HepG2 (cell line): Measurements from ENCODE around the gene NDUFS7. TPM values are rescaled to one million over a fixed set of nuclear protein-coding genes. Genes with fewer than 3 reads are reported as not detected.

ENCODE experiments used
- CREB1 ChIP-seq, 2 experiments: fragments of 450-650 bp in 1 of 2; IDR thresholded peaks; 2 replicates each; pipeline ENCODE4 v1.6.1; 2016 to 2017; ENCODE audit warnings: control low read depth in 1 of 2, mild to moderate bottlenecking in 1 of 2, missing compliant biosample characterization in 1 of 2, missing genetic modification characterization in 1 of 2
- KIAA2018 ChIP-seq: sonication (generic); formaldehyde crosslinking; IDR thresholded peaks from 2 replicates; pipeline ENCODE4 v1.5.0; 2020; ENCODE audit warnings: mild to moderate bottlenecking, missing genetic modification reagents, borderline replicate concordance
- MEF2D ChIP-seq: sonication (generic); formaldehyde crosslinking; IDR thresholded peaks from 2 replicates; pipeline ENCODE4 v1.5.1; 2020; ENCODE audit warnings: mild to moderate bottlenecking, missing genetic modification reagents
- NCOA2 ChIP-seq: sonication (generic); formaldehyde crosslinking; IDR thresholded peaks from 2 replicates; pipeline ENCODE4 v1.8.0; 2022; ENCODE audit warnings: inconsistent platforms
- NR2C2 ChIP-seq: sonication (generic); formaldehyde crosslinking; IDR thresholded peaks from 2 replicates; pipeline ENCODE4 v1.4.0; 2020; ENCODE audit warnings: missing genetic modification reagents, mild to moderate bottlenecking, moderate library complexity, borderline replicate concordance
- TOPORS ChIP-seq: sonication (generic); formaldehyde crosslinking; IDR thresholded peaks from 2 replicates; pipeline ENCODE4 v1.8.0; 2023; ENCODE audit warnings: mild to moderate bottlenecking, missing genetic modification reagents
- TRIM24 ChIP-seq: sonication (generic); formaldehyde crosslinking; IDR thresholded peaks from 2 replicates; pipeline ENCODE4 v1.8.0; 2022; ENCODE audit warnings: mild to moderate bottlenecking, missing genetic modification reagents
- ZBTB7A ChIP-seq: sonication (generic); formaldehyde crosslinking; IDR thresholded peaks from 2 replicates; pipeline ENCODE4 v1.8.0; 2022; ENCODE audit warnings: mild to moderate bottlenecking, missing genetic modification reagents
- ZFY ChIP-seq: sonication (generic); formaldehyde crosslinking; IDR thresholded peaks from 2 replicates; pipeline ENCODE4 v1.4.0; 2020; ENCODE audit warnings: missing genetic modification reagents
- ZNF326 ChIP-seq: sonication (generic); formaldehyde crosslinking; IDR thresholded peaks from 2 replicates; pipeline ENCODE4 v1.4.0; 2020; ENCODE audit warnings: missing genetic modification reagents, borderline replicate concordance
- ZNF512 ChIP-seq: sonication (generic); formaldehyde crosslinking; IDR thresholded peaks from 2 replicates; pipeline ENCODE4 v1.4.0; 2020; ENCODE audit warnings: mild to moderate bottlenecking, missing genetic modification reagents
- ZXDC ChIP-seq: sonication (generic); formaldehyde crosslinking; IDR thresholded peaks from 2 replicates; pipeline ENCODE4 v1.5.0; 2020; ENCODE audit warnings: mild to moderate bottlenecking, missing genetic modification reagents
- polyA plus RNA-seq, 8 experiments: library from polyadenylated mRNA; depleted of rRNA in 3 of 8; stranded (reverse) in 7 of 8; unstranded in 1 of 8; fragments of >200 nt; fragmentation: Illumina TruSeq in 4 of 8; extraction: Trizol in 4 of 8; gene quantifications; 2 replicates each; pipeline versions ENCODE4 v1.2.1 to v1.2.3, GENCODE V29; 2011 to 2016; ENCODE audit warnings: low read depth in 4 of 8, missing spikeins in 1 of 8, mixed read lengths in 1 of 8; ENCODE audit not compliant: insufficient read depth in 1 of 8
- total RNA-seq, 5 experiments: library from RNA; depleted of rRNA; stranded (reverse); fragments of >200 nt; fragmentation: Illumina TruSeq; extraction: Trizol; gene quantifications; 2 replicates each; pipeline ENCODE4 v1.2.3, GENCODE V29; 2016; ENCODE audit warnings: low read depth in 1 of 5

Gene NDUFS7
- total and polyA plus RNA-seq, 2 of the 13 experiments (the other 11 are each of a cell fraction or from before 2014, with no cell fraction given) = 34.3 to 66.9 TPM

- no peak for TF ChIP-seq ZNF512 (CRISPR knock-in tag)
- TF ChIP-seq MEF2D (CRISPR knock-in tag) = peak; percentile 37; the same call in 1 of the 2 replicates
- peak; percentile 62; the same call in 1 of the 2 replicates for TF ChIP-seq NR2C2 (CRISPR knock-in tag)
- TF ChIP-seq KIAA2018 (CRISPR knock-in tag) = no peak
- TF ChIP-seq ZBTB7A (CRISPR knock-in tag) = peak; percentile 82; the same call in 1 of the 2 replicates
- no peak for TF ChIP-seq TOPORS (CRISPR knock-in tag)
- TF ChIP-seq ZXDC (CRISPR knock-in tag) = peak; percentile 100
- TF ChIP-seq TRIM24 (CRISPR knock-in tag) = no peak
- TF ChIP-seq ZNF326 (CRISPR knock-in tag) = no peak
- TF ChIP-seq NCOA2 (CRISPR knock-in tag) = 0 out of 2 replicates have a peak, but pooled peaks have one; percentile 8
- peak; percentile 70 for TF ChIP-seq CREB1 (IDR thresholded peaks at IDR 0.05)
- TF ChIP-seq CREB1 (CRISPR knock-in tag; IDR thresholded peaks at IDR 0.05) = no peak
- TF ChIP-seq ZFY = peak; percentile 32; the same call in 1 of the 2 replicates
These were observed 23.2 kb downstream of the NDUFS7 start (continued) for GRCh38 chr19:1406774-1407527.
